Skeletal muscle satellite cell (primary cell): ENCODE data around the gene DYNLT1.
"Not testable (repeated sequence)": the region's sequence is repeated elsewhere in the genome, so short reads cannot be mapped to it uniquely, and the experiment has no call there.

Experiments
- H3K27me3 ChIP-seq: 2 replicates; pipeline ENCODE4 v1.7.0; 2013; ENCODE audit warnings: low read length; ENCODE audit not compliant: control insufficient read depth, insufficient read depth
- H3K36me3 ChIP-seq: 2 replicates; pipeline ENCODE4 v1.7.0; 2013; ENCODE audit warnings: mild to moderate bottlenecking, control low read depth, low read length; ENCODE audit not compliant: insufficient read depth
- H3K4me1 ChIP-seq: 2 replicates; pipeline ENCODE4 v1.7.0; 2013; ENCODE audit warnings: low read length; ENCODE audit not compliant: control insufficient read depth, insufficient read depth
- H3K4me2 ChIP-seq: 2 replicates; pipeline ENCODE4 v1.7.0; 2013; ENCODE audit warnings: mild to moderate bottlenecking, low read length
- H3K4me3 ChIP-seq: 2 replicates; pipeline ENCODE4 v1.7.0; 2013; ENCODE audit warnings: low read length
- H3K9ac ChIP-seq: 2 replicates; pipeline ENCODE4 v1.7.0; 2013; ENCODE audit warnings: mild to moderate bottlenecking, low read depth, low read length, moderate library complexity
- H3K9me3 ChIP-seq: replicated peaks from 2 replicates; pipeline ENCODE4 v1.7.0; 2013; ENCODE audit warnings: mild to moderate bottlenecking, control low read depth, low read length

DYNLT1 gene

GRCh38 chr6:158674342-158675131 is 30.0 kb upstream of the DYNLT1 start:
- no peaks in the 10 kb centered on the region for H3K36me3 ChIP-seq
- no peaks in the 10 kb centered on the region for H3K9me3 ChIP-seq
- no peak overlapping the region for H3K4me3 ChIP-seq
- H3K4me1 ChIP-seq = no peaks in the 10 kb centered on the region
- no peaks in the 10 kb centered on the region for H3K27me3 ChIP-seq
- no peak overlapping the region for H3K4me2 ChIP-seq
- H3K9ac ChIP-seq = no peak overlapping the region

GRCh38 chr6:158672726-158673125 is 28.2 kb upstream of the DYNLT1 start:
- no peak overlapping the region for H3K4me3 ChIP-seq
- no peak overlapping the region for H3K9ac ChIP-seq
- H3K9me3 ChIP-seq = no peaks in the 10 kb centered on the region
- no peaks in the 10 kb centered on the region for H3K27me3 ChIP-seq
- H3K4me1 ChIP-seq = peaks cover under 1% of the 10 kb centered on the region
- no peaks in the 10 kb centered on the region for H3K36me3 ChIP-seq
- no peak overlapping the region for H3K4me2 ChIP-seq

- not testable (repeated sequence) for H3K4me3 ChIP-seq, H3K4me1 ChIP-seq, H3K4me2 ChIP-seq, H3K9me3 ChIP-seq, H3K9ac ChIP-seq, H3K27me3 ChIP-seq, H3K36me3 ChIP-seq
Observed at GRCh38 chr6:158672119-158672518, 27.6 kb upstream of the DYNLT1 start.

- Histone ChIP-seq H3K27me3 (no peaks in the 10 kb centered on the region), H3K36me3 (no peaks in the 10 kb centered on the region), H3K9me3 (no peaks in the 10 kb centered on the region), H3K4me1 (peaks cover 8% of the 10 kb centered on the region), H3K4me2 (no peak overlapping the region), H3K4me3 (no peak overlapping the region), H3K9ac (no peak overlapping the region)
Observed at GRCh38 chr6:158669145-158670035, 24.8 kb upstream of the DYNLT1 start.

- Histone ChIP-seq H3K36me3 (no peaks in the 10 kb centered on the region), H3K4me3 (no peak overlapping the region), H3K9me3 (no peaks in the 10 kb centered on the region), H3K4me2 (no peak overlapping the region), H3K9ac (no peak overlapping the region), H3K4me1 (peaks cover 9% of the 10 kb centered on the region), H3K27me3 (no peaks in the 10 kb centered on the region)
Observed at GRCh38 chr6:158668707-158669103, 24.2 kb upstream of the DYNLT1 start.

GRCh38 chr6:158667360-158667981 is 22.9 kb upstream of the DYNLT1 start:
- H3K9me3 ChIP-seq = no peaks in the 10 kb centered on the region
- no peak overlapping the region for H3K4me2 ChIP-seq
- no peaks in the 10 kb centered on the region for H3K36me3 ChIP-seq
- H3K4me1 ChIP-seq = peaks cover 22% of the 10 kb centered on the region
- H3K9ac ChIP-seq = no peak overlapping the region
- H3K4me3 ChIP-seq = no peak overlapping the region
- no peaks in the 10 kb centered on the region for H3K27me3 ChIP-seq

- Histone ChIP-seq H3K9ac (no peak overlapping the region), H3K36me3 (no peaks in the 10 kb centered on the region), H3K9me3 (no peaks in the 10 kb centered on the region), H3K4me3 (no peak overlapping the region), H3K4me1 (peaks cover 25% of the 10 kb centered on the region), H3K4me2 (no peak overlapping the region), H3K27me3 (no peaks in the 10 kb centered on the region)
Observed at GRCh38 chr6:158666628-158667359, 22.3 kb upstream of the DYNLT1 start.

- no peaks in the 10 kb centered on the region for H3K9me3 ChIP-seq
- peaks cover 25% of the 10 kb centered on the region for H3K4me1 ChIP-seq
- no peaks in the 10 kb centered on the region for H3K36me3 ChIP-seq
- no peak overlapping the region for H3K4me3 ChIP-seq
- H3K9ac ChIP-seq = no peak overlapping the region
- H3K27me3 ChIP-seq = no peaks in the 10 kb centered on the region
- no peak overlapping the region for H3K4me2 ChIP-seq
Observed at GRCh38 chr6:158665332-158665731, 20.8 kb upstream of the DYNLT1 start.

GRCh38 chr6:158663625-158664165 is 19.2 kb upstream of the DYNLT1 start:
- Histone ChIP-seq H3K27me3 (no peaks in the 10 kb centered on the region), H3K4me2 (peak overlapping the region; percentile 78), H3K4me3 (peak overlapping the region; percentile 61), H3K9me3 (no peaks in the 10 kb centered on the region), H3K36me3 (no peaks in the 10 kb centered on the region), H3K9ac (peak overlapping the region; percentile 51), H3K4me1 (peaks cover 25% of the 10 kb centered on the region)

GRCh38 chr6:158662954-158663624 is 18.5 kb upstream of the DYNLT1 start:
- Histone ChIP-seq H3K36me3 (no peaks in the 10 kb centered on the region), H3K9ac (peak overlapping the region; percentile 51), H3K4me3 (peak overlapping the region; percentile 61), H3K9me3 (no peaks in the 10 kb centered on the region), H3K4me1 (peaks cover 25% of the 10 kb centered on the region), H3K27me3 (no peaks in the 10 kb centered on the region), H3K4me2 (peak overlapping the region; percentile 78)
